Measurements from ENCODE around the gene RABL6.
A peak's percentile ranks its signal among the peaks of the same experiment; 100 is the strongest.
"Not testable (repeated sequence)": the region's sequence is repeated elsewhere in the genome, so short reads cannot be mapped to it uniquely, and the experiment has no call there.

Gene RABL6

GRCh38 chr9:136858452-136858843 is 50.7 kb downstream of the RABL6 start:
- TF ChIP-seq JUND (IDR thresholded peaks at IDR 0.05; ENCODE audit: low read depth) = no peak
- in situ Hi-C loops (cut with HindIII; ENCODE audit: low pct_unique_long_range_greater_than_20kb, low sequenced_read_pairs) = no loop called here
- DNase-seq (ENCODE audit: low read depth in 1 of 2, low spot score in 1 of 2) = no peak

GRCh38 chr9:136858844-136859757 is 51.4 kb downstream of the RABL6 start:
- DNase-seq (ENCODE audit: low read depth in 1 of 2, low spot score in 1 of 2) = peak in 1 of 2 experiments; percentile 76
- no peak for TF ChIP-seq JUND (IDR thresholded peaks at IDR 0.05; ENCODE audit: low read depth)

DNA sequence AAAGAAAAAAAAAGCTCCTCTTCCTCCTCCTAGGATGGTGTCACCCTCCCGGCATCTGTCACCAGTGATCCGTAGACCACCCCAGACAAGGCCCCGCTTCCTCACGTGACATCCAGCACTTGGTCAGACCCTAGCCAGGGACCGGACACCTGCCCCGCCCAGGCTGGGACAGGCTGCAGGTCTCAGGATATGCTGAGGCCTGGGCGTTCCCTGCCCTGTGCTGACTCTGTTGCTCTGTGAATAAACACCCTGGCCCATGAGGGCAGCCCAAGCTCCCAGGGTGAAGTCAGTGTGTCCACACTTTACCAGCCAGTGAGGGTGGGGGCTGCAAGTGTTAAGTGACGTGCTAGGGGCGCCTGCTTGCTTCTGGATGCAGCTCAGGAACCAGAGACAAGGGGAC is 52.8 kb downstream of the RABL6 start:
- in situ Hi-C loops (cut with HindIII; ENCODE audit: low pct_unique_long_range_greater_than_20kb, low sequenced_read_pairs) = no loop called here
- no peak for DNase-seq (ENCODE audit: low read depth in 1 of 2, low spot score in 1 of 2)
- TF ChIP-seq JUND (IDR thresholded peaks at IDR 0.05; ENCODE audit: low read depth) = no peak

More at GRCh38 chr9:136858844-136859757, 51.4 kb downstream of the RABL6 start:
- in situ Hi-C loops (cut with HindIII; ENCODE audit: low pct_unique_long_range_greater_than_20kb, low sequenced_read_pairs) = no loop called here

GRCh38 chr9:136860933-136861873 is 53.5 kb downstream of the RABL6 start:
- DNase-seq (ENCODE audit: low read depth in 1 of 2, low spot score in 1 of 2) = no peak
- in situ Hi-C loops (cut with HindIII; ENCODE audit: low pct_unique_long_range_greater_than_20kb, low sequenced_read_pairs) = no loop called here
- no peak for TF ChIP-seq JUND (IDR thresholded peaks at IDR 0.05; ENCODE audit: low read depth)

DNA sequence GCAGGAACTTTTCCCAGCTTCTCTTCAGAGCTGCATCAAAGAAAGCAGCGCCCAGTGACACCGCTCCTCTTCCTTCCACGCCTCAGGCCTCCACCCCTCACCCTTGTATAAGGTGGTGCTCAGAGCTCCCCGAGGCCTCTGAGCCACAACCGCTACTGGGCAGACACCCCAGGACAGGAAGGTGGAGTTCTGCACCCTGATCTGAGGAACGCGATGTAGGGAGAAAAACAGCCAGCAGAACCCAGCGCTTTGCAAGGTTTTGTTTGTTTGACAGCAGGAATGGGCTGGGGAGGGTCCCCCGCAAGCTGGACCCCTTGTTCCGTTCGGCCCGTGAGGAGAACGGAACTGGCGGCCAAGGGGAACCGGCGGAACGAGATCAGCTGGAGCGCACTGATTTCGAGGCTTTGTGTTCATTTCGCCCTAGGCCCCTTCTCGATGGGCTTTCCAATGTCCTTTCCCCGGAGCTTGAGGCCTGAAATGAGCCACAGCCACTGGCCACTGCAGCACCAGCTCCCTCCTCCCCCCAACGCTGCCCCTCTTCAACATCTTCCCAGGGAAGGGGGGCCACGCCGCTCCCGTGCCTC is 54.2 kb downstream of the RABL6 start:
- in situ Hi-C loops (cut with HindIII; ENCODE audit: low pct_unique_long_range_greater_than_20kb, low sequenced_read_pairs) = no loop called here
- TF ChIP-seq JUND (IDR thresholded peaks at IDR 0.05; ENCODE audit: low read depth) = no peak
- no peak for DNase-seq (ENCODE audit: low read depth in 1 of 2, low spot score in 1 of 2)

GRCh38 chr9:136862849-136863622 is 55.3 kb downstream of the RABL6 start:
- no peak for TF ChIP-seq JUND (IDR thresholded peaks at IDR 0.05; ENCODE audit: low read depth)
- in situ Hi-C loops (cut with HindIII; ENCODE audit: low pct_unique_long_range_greater_than_20kb, low sequenced_read_pairs) = no loop called here
- DNase-seq (ENCODE audit: low read depth in 1 of 2, low spot score in 1 of 2) = no peak

DNA sequence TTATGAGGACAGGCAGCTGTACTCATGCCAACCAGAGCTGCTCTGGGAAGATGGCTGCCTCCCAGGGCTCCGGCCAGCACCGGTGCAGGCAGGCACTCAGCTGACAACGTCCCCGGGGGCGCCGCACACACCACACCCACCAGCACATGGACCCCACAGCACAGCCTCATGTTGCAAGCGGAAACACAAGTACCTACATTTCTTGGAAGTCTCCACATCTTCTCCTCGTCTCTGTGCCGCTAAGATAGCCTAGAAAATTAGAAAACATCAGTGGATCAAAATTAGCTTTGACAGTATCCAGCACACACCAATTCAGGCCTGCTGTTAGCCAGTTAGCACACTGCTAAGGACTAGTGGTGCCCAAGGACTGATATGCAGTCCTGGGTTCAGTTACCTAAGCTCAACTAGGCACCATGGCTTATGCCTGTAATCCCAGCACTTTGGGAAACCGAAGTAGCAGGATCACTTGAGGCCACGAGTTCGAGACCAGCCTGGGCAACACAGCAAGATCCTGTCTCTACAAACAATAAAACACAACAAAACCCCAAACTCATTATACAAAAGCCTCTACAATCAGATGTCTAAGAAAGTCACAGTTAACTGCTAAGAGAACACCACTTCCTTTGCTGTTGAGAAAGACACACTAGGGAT is 56.0 kb downstream of the RABL6 start:
- no peak for DNase-seq (ENCODE audit: low read depth in 1 of 2, low spot score in 1 of 2)
- TF ChIP-seq JUND (IDR thresholded peaks at IDR 0.05; ENCODE audit: low read depth) = no peak
- in situ Hi-C loops (cut with HindIII; ENCODE audit: low pct_unique_long_range_greater_than_20kb, low sequenced_read_pairs) = no loop called here

DNA sequence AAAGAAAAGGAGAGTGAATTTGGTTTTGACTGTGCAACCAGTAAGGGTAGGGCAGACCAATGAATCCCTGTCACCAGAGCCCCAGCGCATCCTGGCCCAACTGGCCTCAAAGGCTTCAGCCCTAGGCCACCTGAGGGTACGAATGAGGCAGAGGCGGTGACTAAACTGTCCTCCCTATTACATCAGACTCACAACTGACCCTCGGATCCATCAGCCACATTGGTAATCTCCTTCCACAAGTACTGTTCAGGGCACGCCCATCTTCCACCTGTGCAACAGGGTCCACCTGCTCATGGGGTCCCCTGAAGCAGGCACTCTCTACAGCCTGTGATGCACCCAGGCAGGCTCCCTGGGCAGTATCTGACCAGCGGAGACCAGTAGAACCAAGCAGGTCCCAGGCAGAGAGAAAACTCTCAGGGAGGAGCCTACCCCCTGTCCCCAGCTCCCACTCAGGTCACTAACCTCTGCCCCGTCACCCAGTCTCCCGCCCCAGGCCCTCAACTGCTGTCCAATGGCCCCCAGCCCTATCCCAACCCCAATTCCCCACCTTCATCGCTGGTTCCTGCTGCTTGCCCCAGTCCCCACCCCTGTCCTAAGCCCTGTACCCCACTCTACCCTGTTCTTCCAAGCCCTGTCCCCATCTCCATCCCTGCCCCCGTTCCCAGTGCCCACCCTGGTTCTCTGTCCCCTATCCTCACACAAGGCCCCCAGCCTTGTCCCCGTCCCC is 57.5 kb downstream of the RABL6 start:
- DNase-seq (ENCODE audit: low read depth in 1 of 2, low spot score in 1 of 2) = no peak
- in situ Hi-C loops (cut with HindIII; ENCODE audit: low pct_unique_long_range_greater_than_20kb, low sequenced_read_pairs) = no loop called here
- no peak for TF ChIP-seq JUND (IDR thresholded peaks at IDR 0.05; ENCODE audit: low read depth)

GRCh38 chr9:136865768-136866103 is 58.0 kb downstream of the RABL6 start:
- no peak for TF ChIP-seq JUND (IDR thresholded peaks at IDR 0.05; ENCODE audit: low read depth)
- no peak for DNase-seq (ENCODE audit: low read depth in 1 of 2, low spot score in 1 of 2)
- in situ Hi-C loops (cut with HindIII; ENCODE audit: low pct_unique_long_range_greater_than_20kb, low sequenced_read_pairs) = no loop called here

DNA sequence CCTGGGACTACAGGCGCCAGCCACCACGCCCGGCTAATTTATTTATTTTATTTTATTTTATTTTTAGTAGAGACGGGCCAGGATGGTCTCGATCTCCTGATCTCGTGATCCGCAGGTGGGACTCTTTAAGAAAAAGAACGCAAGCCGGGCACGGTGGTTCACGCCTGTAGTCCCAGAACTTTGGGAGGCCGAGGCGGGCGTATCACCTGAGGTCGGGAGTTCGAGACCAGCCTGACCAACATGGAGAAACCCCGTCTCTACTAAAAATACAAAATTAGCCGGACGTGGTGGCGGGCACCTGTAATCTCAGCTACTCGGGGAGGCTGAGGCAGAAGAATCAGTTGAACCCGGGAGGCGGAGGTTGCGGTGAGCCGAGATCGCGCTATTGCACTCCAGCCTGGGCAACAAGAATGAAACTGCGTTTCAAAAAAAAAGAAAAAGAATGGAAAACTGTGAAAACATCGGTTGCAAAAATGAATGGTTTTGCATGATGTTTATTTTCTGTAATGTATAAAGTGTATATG is 59.2 kb downstream of the RABL6 start:
- DNase-seq (ENCODE audit: low read depth in 1 of 2, low spot score in 1 of 2); in situ Hi-C loops (cut with HindIII; ENCODE audit: low pct_unique_long_range_greater_than_20kb, low sequenced_read_pairs): not testable (repeated sequence)

DNA sequence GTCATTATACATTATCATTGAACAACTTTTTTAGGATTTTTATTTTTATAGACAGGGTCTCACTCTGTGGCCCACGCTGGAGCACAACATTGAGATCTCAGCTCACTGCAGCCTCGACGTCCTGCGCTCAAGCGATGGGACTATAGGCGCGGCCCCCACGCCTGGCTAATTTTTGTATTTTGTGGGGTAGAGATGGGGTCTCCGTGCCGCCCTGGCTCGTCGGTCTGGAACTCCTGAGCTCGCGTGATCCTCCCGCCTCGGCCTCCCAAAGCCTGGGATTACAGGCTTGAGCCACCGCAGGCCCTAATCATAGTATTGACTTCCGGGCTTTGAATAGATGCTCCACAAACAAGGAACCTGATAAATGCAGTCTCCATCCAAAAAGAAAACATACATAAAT is 59.7 kb downstream of the RABL6 start:
- no peak for DNase-seq (ENCODE audit: low read depth in 1 of 2, low spot score in 1 of 2)
- in situ Hi-C loops (cut with HindIII; ENCODE audit: low pct_unique_long_range_greater_than_20kb, low sequenced_read_pairs) = no loop called here
- TF ChIP-seq JUND (IDR thresholded peaks at IDR 0.05; ENCODE audit: low read depth) = no peak
